Raji (cell line): ENCODE results near the gene DBN1.

Source experiments
- POLR2A ChIP-seq: IDR thresholded peaks from 2 replicates; pipeline ENCODE4 v1.6.1; 2011; ENCODE audit warnings: low read depth, low read length, control low read depth; ENCODE audit not compliant: insufficient read depth

Gene DBN1

GRCh38 chr5:177448244-177448950 lies 25.0 kb downstream of the DBN1 start:
- no peak for TF ChIP-seq POLR2A

GRCh38 chr5:177447611-177448243 lies 25.7 kb downstream of the DBN1 start:
- TF ChIP-seq POLR2A = peak; percentile 45; the same call in 1 of the 2 replicates

- 0 out of 2 replicates have a peak, but pooled peaks have one; percentile 9 for TF ChIP-seq POLR2A
These were observed 26.3 kb downstream of the DBN1 start for GRCh38 chr5:177447066-177447610.

- TF ChIP-seq POLR2A = peak; percentile 74
These were observed 27.0 kb downstream of the DBN1 start, which contains the start of gene PRR7 for GRCh38 chr5:177446200-177447065. Gene PRR7 (plus strand): TSS chr5:177446814. CDS start chr5:177455068, 8,254 bp downstream.

GRCh38 chr5:177445917-177446199 lies 27.6 kb downstream of the DBN1 start:
- TF ChIP-seq POLR2A = no peak

- peak; percentile 35; the same call in 1 of the 2 replicates for TF ChIP-seq POLR2A
These were observed 28.1 kb downstream of the DBN1 start for GRCh38 chr5:177445052-177445916.

- TF ChIP-seq POLR2A = peak; percentile 52
These were observed 29.1 kb downstream of the DBN1 start for GRCh38 chr5:177444106-177445051.

- TF ChIP-seq POLR2A = no peak; the same call in none of the 2 replicates
These were observed 30.1 kb downstream of the DBN1 start for GRCh38 chr5:177443144-177443983.

GRCh38 chr5:177442066-177442826 lies 31.2 kb downstream of the DBN1 start:
- TF ChIP-seq POLR2A = no peak

GRCh38 chr5:177440990-177441780 lies 32.2 kb downstream of the DBN1 start:
- TF ChIP-seq POLR2A = no peak

- no peak for TF ChIP-seq POLR2A
These were observed 33.0 kb downstream of the DBN1 start for GRCh38 chr5:177440211-177440989.
